ENCODE results near the gene PBX1.

Gene PBX1

DNA sequence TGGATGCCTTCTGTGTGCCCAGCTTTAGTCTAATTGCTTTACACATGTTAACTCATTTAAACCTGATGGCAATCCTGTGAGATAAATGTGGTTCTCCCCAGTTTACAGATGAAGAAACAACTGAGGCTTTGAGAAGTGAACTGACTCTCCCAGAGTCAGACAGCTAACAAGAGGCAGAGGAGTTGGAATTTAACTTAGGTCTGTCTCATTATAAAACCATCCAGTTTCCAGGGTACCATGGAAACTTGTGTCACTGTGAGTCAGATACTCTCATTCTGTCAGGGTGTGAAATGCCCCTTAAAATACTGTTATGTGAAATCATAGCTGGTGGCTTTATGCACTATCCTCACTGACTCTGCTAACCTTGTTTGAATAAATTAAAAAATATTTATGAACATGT, 206.6 kb downstream of the PBX1 start:
- peak; percentile 73 for DNase-seq (ENCODE audit: low read depth)
- TF ChIP-seq, protein P1, sequence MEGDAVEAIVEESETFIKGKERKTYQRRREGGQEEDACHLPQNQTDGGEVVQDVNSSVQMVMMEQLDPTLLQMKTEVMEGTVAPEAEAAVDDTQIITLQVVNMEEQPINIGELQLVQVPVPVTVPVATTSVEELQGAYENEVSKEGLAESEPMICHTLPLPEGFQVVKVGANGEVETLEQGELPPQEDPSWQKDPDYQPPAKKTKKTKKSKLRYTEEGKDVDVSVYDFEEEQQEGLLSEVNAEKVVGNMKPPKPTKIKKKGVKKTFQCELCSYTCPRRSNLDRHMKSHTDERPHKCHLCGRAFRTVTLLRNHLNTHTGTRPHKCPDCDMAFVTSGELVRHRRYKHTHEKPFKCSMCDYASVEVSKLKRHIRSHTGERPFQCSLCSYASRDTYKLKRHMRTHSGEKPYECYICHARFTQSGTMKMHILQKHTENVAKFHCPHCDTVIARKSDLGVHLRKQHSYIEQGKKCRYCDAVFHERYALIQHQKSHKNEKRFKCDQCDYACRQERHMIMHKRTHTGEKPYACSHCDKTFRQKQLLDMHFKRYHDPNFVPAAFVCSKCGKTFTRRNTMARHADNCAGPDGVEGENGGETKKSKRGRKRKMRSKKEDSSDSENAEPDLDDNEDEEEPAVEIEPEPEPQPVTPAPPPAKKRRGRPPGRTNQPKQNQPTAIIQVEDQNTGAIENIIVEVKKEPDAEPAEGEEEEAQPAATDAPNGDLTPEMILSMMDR (IDR thresholded peaks at IDR 0.05; ENCODE audit: control insufficient read depth, insufficient read depth, low read depth, low read length, missing control alignments), result no peak
- H3K4me3 ChIP-seq (ENCODE audit: control insufficient read depth, low read depth, low read length), result no peak overlapping the region

GRCh38 chr1:164765992-164766720, 207.2 kb downstream of the PBX1 start:
- TF ChIP-seq, protein P1 (IDR thresholded peaks at IDR 0.05; ENCODE audit: control insufficient read depth, insufficient read depth, low read depth, low read length, missing control alignments), result no peak
- no peak overlapping the region for H3K4me3 ChIP-seq (ENCODE audit: control insufficient read depth, low read depth, low read length)
- DNase-seq (ENCODE audit: low read depth), result no peak

- DNase-seq (ENCODE audit: low read depth), result no peak
- TF ChIP-seq, protein P1 (IDR thresholded peaks at IDR 0.05; ENCODE audit: control insufficient read depth, insufficient read depth, low read depth, low read length, missing control alignments), result no peak
Observed at GRCh38 chr1:164767752-164768402, 208.9 kb downstream of the PBX1 start.

DNA sequence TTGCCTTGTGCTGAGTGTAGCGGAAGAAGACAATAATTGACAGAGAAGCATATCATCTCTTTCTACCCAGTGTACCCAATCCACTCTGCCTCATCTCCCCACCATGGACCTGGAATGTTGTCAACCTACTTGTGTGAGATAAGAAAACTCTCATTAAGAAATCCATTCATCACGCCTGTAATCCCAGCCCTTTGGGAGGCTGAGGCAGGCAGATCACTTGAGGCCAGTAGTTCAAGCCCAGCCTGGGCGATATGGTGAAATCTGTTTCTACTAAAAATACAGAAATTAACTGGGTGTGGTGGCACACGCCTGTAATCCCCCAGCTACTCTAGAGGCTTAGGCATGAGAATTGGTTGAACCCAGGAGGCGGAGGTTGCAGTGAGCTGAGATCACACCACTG, 209.6 kb downstream of the PBX1 start:
- H3K4me3 ChIP-seq (ENCODE audit: control insufficient read depth, low read depth, low read length), result no peak overlapping the region
- TF ChIP-seq, protein P1 (IDR thresholded peaks at IDR 0.05; ENCODE audit: control insufficient read depth, insufficient read depth, low read depth, low read length, missing control alignments), result no peak
- no peak for DNase-seq (ENCODE audit: low read depth)

More at GRCh38 chr1:164767752-164768402, 208.9 kb downstream of the PBX1 start:
- H3K4me3 ChIP-seq (ENCODE audit: control insufficient read depth, low read depth, low read length), result no peak overlapping the region

- no peak overlapping the region for H3K4me3 ChIP-seq (ENCODE audit: control insufficient read depth, low read depth, low read length)
Observed at GRCh38 chr1:164769486-164770130, 210.6 kb downstream of the PBX1 start.

GRCh38 chr1:164770131-164770529, 211.1 kb downstream of the PBX1 start:
- no peak overlapping the region for H3K4me3 ChIP-seq (ENCODE audit: control insufficient read depth, low read depth, low read length)
- TF ChIP-seq, protein P1 (IDR thresholded peaks at IDR 0.05; ENCODE audit: control insufficient read depth, insufficient read depth, low read depth, low read length, missing control alignments), result no peak
- DNase-seq (ENCODE audit: low read depth), result no peak

More at GRCh38 chr1:164769486-164770130, 210.6 kb downstream of the PBX1 start:
- no peak for DNase-seq (ENCODE audit: low read depth)
- TF ChIP-seq, protein P1 (IDR thresholded peaks at IDR 0.05; ENCODE audit: control insufficient read depth, insufficient read depth, low read depth, low read length, missing control alignments), result no peak
